CD14-positive monocyte (primary cell): Measurements from ENCODE around the gene MAML3. TPM values are rescaled to one million over a fixed set of nuclear protein-coding genes. Genes with fewer than 3 reads are reported as not detected.

Experiments used
- DNase-seq, 3 donors: peaks; one replicate each; pipeline ENCODE4 v3.0.0-alpha.2; 2011 to 2022
- H2AFZ ChIP-seq: 2 replicates; pipeline ENCODE4 v1.6.0; 2012; ENCODE audit warnings: mild to moderate bottlenecking, low read depth, low read length, inconsistent platforms; ENCODE audit not compliant: insufficient read depth, poor library complexity, severe bottlenecking
- H3K27ac ChIP-seq, 2 donors: 1 replicate in 1 of 2; 2 replicates in 1 of 2; pipeline ENCODE4 v1.5.1; 2012 to 2013; ENCODE audit warnings: low read length in 2 of 2, control low read depth in 1 of 2, inconsistent platforms in 1 of 2, low read depth in 1 of 2, mild to moderate bottlenecking in 1 of 2
- H3K27me3 ChIP-seq, 2 donors: one replicate each; pipeline versions ENCODE4 v1.6.0 to v1.6.1; 2011 to 2013; ENCODE audit warnings: low read length in 2 of 2; ENCODE audit not compliant: control insufficient read depth in 2 of 2, insufficient read depth in 2 of 2
- H3K36me3 ChIP-seq, 2 donors: replicated peaks in 1 of 2; 1 replicate in 1 of 2; 2 replicates in 1 of 2; pipeline versions ENCODE4 v1.5.1 to v1.6.1; 2012 to 2013; ENCODE audit warnings: low read length in 2 of 2, control low read depth in 1 of 2, inconsistent platforms in 1 of 2, mild to moderate bottlenecking in 1 of 2; ENCODE audit not compliant: insufficient read depth in 2 of 2, control insufficient read depth in 1 of 2
- H3K4me1 ChIP-seq, 2 donors: 1 replicate in 1 of 2; 2 replicates in 1 of 2; pipeline versions ENCODE4 v1.5.1 to v1.6.1; 2012 to 2013; ENCODE audit warnings: low read length in 2 of 2, control low read depth in 1 of 2, inconsistent platforms in 1 of 2, mild to moderate bottlenecking in 1 of 2, moderate library complexity in 1 of 2; ENCODE audit not compliant: insufficient read depth in 2 of 2, control insufficient read depth in 1 of 2
- H3K4me2 ChIP-seq: replicated peaks from 2 replicates; pipeline ENCODE3; 2012; ENCODE audit warnings: low read length, moderate library complexity, mild to moderate bottlenecking; ENCODE audit not compliant: poor library complexity, severe bottlenecking; ENCODE audit errors: extremely low read depth
- H3K4me3 ChIP-seq, 3 experiments: fragments of 200-600 bp in 1 of 3; sonication (generic) in 1 of 3; replicated peaks in 1 of 3; 1 replicate in 2 of 3; 2 replicates in 1 of 3; pipeline ENCODE4 v1.5.1; 2011 to 2013; ENCODE audit warnings: low read length in 3 of 3, mild to moderate bottlenecking in 3 of 3, control low read depth in 2 of 3, low read depth in 2 of 3, inconsistent platforms in 1 of 3, moderate library complexity in 1 of 3
- H3K79me2 ChIP-seq: 2 replicates; pipeline ENCODE4 v1.6.0; 2012; ENCODE audit warnings: mild to moderate bottlenecking, control low read depth, inconsistent platforms, low read length, moderate library complexity; ENCODE audit not compliant: insufficient read depth
- H3K9ac ChIP-seq: 2 replicates; pipeline ENCODE4 v1.6.0; 2017; ENCODE audit warnings: low read length, mild to moderate bottlenecking; ENCODE audit not compliant: insufficient read depth, poor library complexity, severe bottlenecking
- H3K9me3 ChIP-seq, 2 donors: replicated peaks in 1 of 2; 1 replicate in 1 of 2; 2 replicates in 1 of 2; pipeline versions ENCODE4 v1.5.1 to v1.6.1; 2012 to 2013; ENCODE audit warnings: low read length in 2 of 2, control low read depth in 1 of 2; ENCODE audit not compliant: control insufficient read depth in 1 of 2, insufficient read depth in 1 of 2
- H4K20me1 ChIP-seq: 2 replicates; pipeline ENCODE4 v1.6.0; 2012; ENCODE audit warnings: mild to moderate bottlenecking, low read length, control low read depth, moderate library complexity; ENCODE audit not compliant: insufficient read depth
- H3K27ac Mint-ChIP-seq, 7 donors: one replicate each; pipeline ENCODE4 v1.8.0; 2020; ENCODE audit warnings: mild to moderate bottlenecking in 7 of 7, mixed read lengths in 7 of 7, moderate library complexity in 6 of 7, inconsistent platforms in 2 of 7
- H3K27me3 Mint-ChIP-seq, 3 donors: one replicate each; pipeline ENCODE4 v1.8.0; 2021 to 2022; ENCODE audit warnings: low read depth in 3 of 3, mild to moderate bottlenecking in 3 of 3, mixed read lengths in 3 of 3, moderate library complexity in 3 of 3, inconsistent platforms in 1 of 3
- H3K36me3 Mint-ChIP-seq, 2 donors: one replicate each; pipeline ENCODE4 v1.8.0; 2020; ENCODE audit warnings: mixed read lengths in 2 of 2, inconsistent platforms in 1 of 2, mild to moderate bottlenecking in 1 of 2
- H3K4me1 Mint-ChIP-seq: one replicate; pipeline ENCODE4 v1.8.0; 2020; ENCODE audit warnings: mild to moderate bottlenecking, mixed read lengths
- H3K4me3 Mint-ChIP-seq, 2 donors: one replicate each; pipeline ENCODE4 v1.8.0; 2020; ENCODE audit warnings: mild to moderate bottlenecking in 2 of 2, mixed read lengths in 2 of 2, moderate library complexity in 1 of 2
- H3K9me3 Mint-ChIP-seq, 7 donors: one replicate each; pipeline ENCODE4 v1.8.0; 2020 to 2022; ENCODE audit warnings: mixed read lengths in 7 of 7, mild to moderate bottlenecking in 6 of 7, moderate library complexity in 6 of 7, inconsistent platforms in 2 of 7
- CTCF ChIP-seq: fragments of 200-600 bp; IDR thresholded peaks from one replicate; pipeline ENCODE4 v1.8.0; 2022; ENCODE audit warnings: antibody characterized with exemption, mild to moderate bottlenecking
- WGBS: methylation state at CpG from one replicate; pipeline ENCODE4 v1.1.5; 2013; ENCODE audit warnings: missing lambda C conversion rate; ENCODE audit not compliant: insufficient coverage; 5-methylcytosine and 5-hydroxymethylcytosine counted together
- intact Hi-C, 2 donors: fragments of 100-400 bp; cut with micrococcal nuclease; formaldehyde crosslinking; loops; one replicate each; pipeline versions ENCODE4 v1.15.0 to v1.15.1; 2023
- polyA plus RNA-seq, 3 donors: library from polyadenylated mRNA; depleted of rRNA in 1 of 3; unstranded in 2 of 3; stranded (reverse) in 1 of 3; fragments of 300-500 nt in 2 of 3; fragments of >200 nt in 1 of 3; fragmentation: Illumina TruSeq in 2 of 3; gene quantifications; 1 replicate in 2 of 3; 2 replicates in 1 of 3; pipeline ENCODE4 v1.2.3, GENCODE V29; 2012 to 2021

The MAML3 gene
- polyA plus RNA-seq, 3 donors: 1.5 to 6.5 (median 2.3) TPM

DNA sequence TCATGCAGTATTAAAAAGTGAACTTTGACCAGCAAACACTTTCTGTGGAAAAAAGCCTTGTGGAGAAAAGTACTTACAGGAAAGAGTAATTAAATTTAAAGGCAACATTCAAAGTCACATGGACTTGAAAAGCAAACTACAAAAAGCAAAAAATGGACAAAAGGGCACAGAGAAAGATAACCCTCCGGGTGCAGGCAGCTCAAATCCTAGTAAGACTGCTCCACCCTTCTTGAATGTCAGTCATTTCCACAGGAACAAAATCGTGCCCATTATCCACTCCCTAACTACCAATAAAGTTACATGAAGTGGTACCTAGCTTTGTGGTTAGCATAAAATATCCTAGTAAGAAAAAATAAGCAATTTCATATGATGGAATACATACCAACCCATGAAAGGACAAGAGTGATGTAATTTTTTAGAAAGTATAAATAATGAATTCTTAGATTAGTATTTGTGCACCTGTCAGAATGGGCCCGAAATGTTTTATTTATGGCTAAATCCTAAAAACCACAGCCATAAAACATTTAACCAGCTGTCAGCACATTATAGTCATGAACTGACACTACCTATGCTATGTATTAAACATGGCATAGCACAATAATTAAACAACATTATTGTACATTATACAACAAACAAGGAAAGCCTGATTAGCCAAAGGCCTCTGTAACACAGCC, 43.3 kb downstream of the MAML3 start:
- Mint-ChIP-seq H3K4me3 (no peak overlapping the region), H3K4me1 (peaks cover 31% of the 10 kb centered on the region), H3K27me3 (peaks cover 0 to 2% (median 0%) of the 10 kb centered on the region in 3 donors), H3K9me3 (no peaks in the 10 kb centered on the region), H3K36me3 (peaks cover 0 to 8% of the 10 kb centered on the region in 2 donors), H3K27ac (no peak overlapping the region)
- no peak overlapping the region for H2AFZ ChIP-seq
- H3K9ac ChIP-seq: no peak overlapping the region
- 88% methylated on average over 1 of the region's 3 CpGs for WGBS
- H3K9me3 ChIP-seq: no peaks in the 10 kb centered on the region
- intact Hi-C loops: no loop called here
- no peak for DNase-seq
- no peak overlapping the region for H3K4me3 ChIP-seq
- TF ChIP-seq CTCF: no peak
- peaks cover 62% of the 10 kb centered on the region for H3K79me2 ChIP-seq
- H3K27ac ChIP-seq: no peak overlapping the region
- no peaks in the 10 kb centered on the region for H3K36me3 ChIP-seq
- peaks cover 15% of the 10 kb centered on the region for H4K20me1 ChIP-seq
- H3K4me1 ChIP-seq: peaks cover 0 to 8% of the 10 kb centered on the region in 2 donors
- no peaks in the 10 kb centered on the region for H3K27me3 ChIP-seq
- H3K4me2 ChIP-seq: no peak overlapping the region

DNA sequence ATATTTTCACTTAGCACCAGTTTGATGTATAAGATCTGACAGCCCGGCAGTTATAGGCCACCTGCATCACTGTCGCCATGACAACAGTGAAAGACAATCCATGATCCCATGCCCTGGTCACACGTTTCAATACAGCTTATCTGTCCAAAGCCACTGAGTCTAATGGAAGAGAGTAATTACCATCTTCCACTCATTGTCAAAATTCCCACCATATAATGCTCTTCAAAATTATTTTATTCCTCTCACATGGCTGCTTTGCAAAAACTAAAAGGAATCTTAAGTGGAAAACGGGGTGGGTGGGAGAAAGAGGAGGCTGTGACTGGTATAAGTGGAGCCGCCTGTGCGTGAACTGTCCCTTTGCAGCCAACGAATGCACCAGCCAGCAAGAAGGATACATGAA, 44.2 kb downstream of the MAML3 start:
- Histone ChIP-seq H3K4me1 (peaks cover 0 to 8% of the 10 kb centered on the region in 2 donors), H3K36me3 (no peaks in the 10 kb centered on the region), H3K79me2 (peaks cover 61% of the 10 kb centered on the region), H3K4me2 (no peak overlapping the region), H3K9me3 (no peaks in the 10 kb centered on the region), H3K27me3 (no peaks in the 10 kb centered on the region), H2AFZ (no peak overlapping the region), H3K27ac (no peak overlapping the region), H3K4me3 (no peak overlapping the region), H4K20me1 (peaks cover 15% of the 10 kb centered on the region), H3K9ac (no peak overlapping the region)
- no peak for DNase-seq
- peaks cover 0 to 1% (median 0%) of the 10 kb centered on the region in 7 donors for H3K9me3 Mint-ChIP-seq
- no peak overlapping the region for H3K27ac Mint-ChIP-seq
- intact Hi-C loops: no loop called here
- WGBS: 92% methylated on average over 4 of the region's 7 CpGs
- peaks cover 0 to 2% (median 0%) of the 10 kb centered on the region in 3 donors for H3K27me3 Mint-ChIP-seq
- peaks cover 0 to 8% of the 10 kb centered on the region in 2 donors for H3K36me3 Mint-ChIP-seq
- peaks cover 30% of the 10 kb centered on the region for H3K4me1 Mint-ChIP-seq
- no peak for TF ChIP-seq CTCF
- H3K4me3 Mint-ChIP-seq: no peak overlapping the region
